Keratinocyte (primary cell): ENCODE measurements around the gene ELFN2. TPM values are rescaled to one million over a fixed set of nuclear protein-coding genes. Genes with fewer than 3 reads are reported as not detected.

Experiments
- DNase-seq: peaks from one replicate; pipeline ENCODE4 v3.0.0-alpha.2; 2011; ENCODE audit warnings: low read depth, missing footprints, low spot score
- FAIRE-seq: peaks from 2 replicates; lab custom pipeline; 2011; peaks lifted over from hg19 to GRCh38; lab: Jason Lieb, UNC
- H2AFZ ChIP-seq: 2 replicates; pipeline ENCODE4 v1.6.0; 2012; ENCODE audit warnings: low read length, control low read depth, inconsistent platforms; ENCODE audit not compliant: control insufficient read depth
- H3K27ac ChIP-seq: 2 replicates; pipeline ENCODE4 v1.5.1; 2011; ENCODE audit warnings: low read length; ENCODE audit not compliant: control insufficient read depth, insufficient read depth
- H3K27me3 ChIP-seq: 3 replicates; pipeline ENCODE4 v1.6.0; 2011; ENCODE audit warnings: low read length; ENCODE audit not compliant: control insufficient read depth, insufficient read depth; ENCODE audit errors: extremely low read depth
- H3K36me3 ChIP-seq, 2 experiments: 2 replicates in 1 of 2; 3 replicates in 1 of 2; pipeline ENCODE4 v1.5.1; 2011; ENCODE audit warnings: low read length in 2 of 2, mild to moderate bottlenecking in 1 of 2; ENCODE audit not compliant: control insufficient read depth in 2 of 2, insufficient read depth in 2 of 2; ENCODE audit errors: extremely low read depth in 1 of 2
- H3K4me1 ChIP-seq: 3 replicates; pipeline ENCODE4 v1.5.1; 2011; ENCODE audit warnings: low read length; ENCODE audit not compliant: control insufficient read depth, insufficient read depth; ENCODE audit errors: extremely low read depth
- H3K4me2 ChIP-seq: 3 replicates; pipeline ENCODE4 v1.6.0; 2011; ENCODE audit warnings: low read depth, low read length; ENCODE audit not compliant: control insufficient read depth, insufficient read depth; ENCODE audit errors: extremely low read depth
- H3K4me3 ChIP-seq, 3 experiments: fragments of 200-600 bp in 1 of 3; sonication (generic) in 1 of 3; 2 replicates in 2 of 3; 3 replicates in 1 of 3; pipeline ENCODE4 v1.5.1; 2011 to 2016; ENCODE audit warnings: low read length in 3 of 3, mild to moderate bottlenecking in 3 of 3, control low read depth in 2 of 3, inconsistent platforms in 1 of 3, low read depth in 1 of 3, mixed read lengths in 1 of 3, mixed run types in 1 of 3, moderate library complexity in 1 of 3; ENCODE audit not compliant: control insufficient read depth in 2 of 3, insufficient read depth in 2 of 3; ENCODE audit errors: extremely low read depth in 1 of 3
- H3K79me2 ChIP-seq: 2 replicates; pipeline ENCODE4 v1.6.0; 2012; ENCODE audit warnings: low read length; ENCODE audit not compliant: control insufficient read depth, insufficient read depth
- H3K9ac ChIP-seq: 3 replicates; pipeline ENCODE4 v1.6.0; 2011; ENCODE audit warnings: low read length; ENCODE audit not compliant: control insufficient read depth, insufficient read depth; ENCODE audit errors: extremely low read depth
- H3K9me1 ChIP-seq: 3 replicates; pipeline ENCODE4 v1.6.0; 2011; ENCODE audit warnings: low read length; ENCODE audit not compliant: control insufficient read depth, insufficient read depth; ENCODE audit errors: extremely low read depth
- H3K9me3 ChIP-seq: 2 replicates; pipeline ENCODE4 v1.5.1; 2012; ENCODE audit warnings: low read depth, low read length; ENCODE audit not compliant: control insufficient read depth
- H4K20me1 ChIP-seq: 3 replicates; pipeline ENCODE4 v1.6.0; 2011; ENCODE audit warnings: low read length; ENCODE audit not compliant: control insufficient read depth, insufficient read depth; ENCODE audit errors: extremely low read depth
- CTCF ChIP-seq, 3 experiments: IDR thresholded peaks in 1 of 3; conservative IDR thresholded peaks in 1 of 3; optimal IDR thresholded peaks in 1 of 3; 2 replicates in 2 of 3; 3 replicates in 1 of 3; pipeline versions ENCODE3 to v1.5.1; 2011; ENCODE audit warnings: low read length in 3 of 3, mild to moderate bottlenecking in 3 of 3, moderate library complexity in 2 of 3, control low read depth in 1 of 3, inconsistent platforms in 1 of 3; ENCODE audit not compliant: insufficient read depth in 2 of 3; ENCODE audit errors: extremely low read depth in 1 of 3
- EZH2 ChIP-seq: IDR thresholded peaks from one replicate; pipeline ENCODE4 v1.6.1; 2012; ENCODE audit warnings: inconsistent platforms, mild to moderate bottlenecking, low read length, moderate library complexity
- dilution Hi-C: fragments of 300-500 bp; cut with MboI; formaldehyde crosslinking; loops from one replicate; pipeline ENCODE4 v1.7.0; 2020; ENCODE audit warnings: low sequenced_read_pairs; ENCODE audit not compliant: extremely low pct_ligation_motif_present
- polyA plus RNA-seq, 5 experiments: library from polyadenylated mRNA; depleted of rRNA in 3 of 5; stranded (reverse) in 3 of 5; stranded (forward) in 1 of 5; unstranded in 1 of 5; fragments of >200 nt; gene quantifications; 1 replicate in 1 of 5; 2 replicates in 3 of 5; 3 replicates in 1 of 5; pipeline versions ENCODE4 v1.2.1 to v1.2.3, GENCODE V29; 2011 to 2012; ENCODE audit warnings: missing spikeins in 2 of 5, low read depth in 1 of 5, low replicate concordance in 1 of 5

ELFN2 gene
- polyA plus RNA-seq, 1 donor (not counting 4 experiments of a cell fraction or from before 2014, with no cell fraction given), result 0.13 TPM

DNA sequence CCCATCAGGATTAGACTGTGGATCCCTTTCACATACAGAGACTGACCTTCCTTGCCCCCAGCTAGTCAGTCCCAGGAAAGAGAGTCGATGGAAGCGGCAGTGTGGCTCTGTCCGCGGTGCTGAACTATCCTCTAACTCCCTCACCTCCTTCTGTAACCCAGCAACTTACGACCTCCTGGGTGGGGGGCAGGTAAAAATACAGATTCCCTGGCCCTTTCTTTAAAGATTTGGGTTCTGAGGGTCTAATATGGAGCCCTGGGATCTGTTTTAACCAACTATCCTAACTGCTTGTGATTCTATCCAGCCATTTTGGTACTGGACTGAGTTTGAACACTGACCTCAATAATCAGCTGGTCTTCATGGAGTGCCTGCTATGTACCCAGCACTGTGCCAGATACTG, 35.7 kb upstream of the ELFN2 start:
- DNase-seq (no peak), FAIRE-seq (peak; percentile 74)
- Histone ChIP-seq H3K27ac (no peak overlapping the region), H3K27me3 (no peaks in the 10 kb centered on the region), H3K9me3 (no peaks in the 10 kb centered on the region), H3K4me1 (no peaks in the 10 kb centered on the region), H3K36me3 (peaks cover 0 to 6% of the 10 kb centered on the region in 2 experiments), H4K20me1 (no peaks in the 10 kb centered on the region), H3K9me1 (no peaks in the 10 kb centered on the region), H3K4me2 (no peak overlapping the region), H3K79me2 (no peaks in the 10 kb centered on the region), H2AFZ (no peak overlapping the region), H3K9ac (no peak overlapping the region), H3K4me3 (no peak overlapping the region)
- TF ChIP-seq CTCF (optimal IDR thresholded peaks at IDR 0.05 in 1 of 3, IDR thresholded peaks at IDR 0.05 in 1 of 3, conservative IDR thresholded peaks at IDR 0.05 in 1 of 3; ENCODE audit: extremely low read depth in 1 of 3, insufficient read depth in 2 of 3, low read length in 3 of 3) (no peak), EZH2 (no peak)
- dilution Hi-C loops, result no loop called here

GRCh38 chr22:37462436-37462835, 35.2 kb upstream of the ELFN2 start:
- H3K9me1 ChIP-seq, result no peaks in the 10 kb centered on the region
- H3K9me3 ChIP-seq, result no peaks in the 10 kb centered on the region
- no peak for DNase-seq
- no peaks in the 10 kb centered on the region for H3K4me1 ChIP-seq
- no peaks in the 10 kb centered on the region for H3K27me3 ChIP-seq
- FAIRE-seq, result no peak
- TF ChIP-seq CTCF (optimal IDR thresholded peaks at IDR 0.05 in 1 of 3, IDR thresholded peaks at IDR 0.05 in 1 of 3, conservative IDR thresholded peaks at IDR 0.05 in 1 of 3; ENCODE audit: extremely low read depth in 1 of 3, insufficient read depth in 2 of 3, low read length in 3 of 3), result no peak
- no peak for TF ChIP-seq EZH2
- no peak overlapping the region for H2AFZ ChIP-seq
- H3K27ac ChIP-seq, result no peak overlapping the region
- H3K9ac ChIP-seq, result no peak overlapping the region
- H3K4me3 ChIP-seq, result no peak overlapping the region
- peaks cover 0 to 6% of the 10 kb centered on the region in 2 experiments for H3K36me3 ChIP-seq
- no peak overlapping the region for H3K4me2 ChIP-seq
- no peaks in the 10 kb centered on the region for H4K20me1 ChIP-seq
- no peaks in the 10 kb centered on the region for H3K79me2 ChIP-seq
- dilution Hi-C loops, result no loop called here
